VCaP (cell line): ENCODE data around the gene PGGT1B.
A peak's percentile ranks its signal among the peaks of the same experiment; 100 is the strongest.

ENCODE experiments used
- H3K27ac ChIP-seq: fragments of 450-650 bp; 2 replicates; pipeline ENCODE4 v1.5.1; 2017
- CTCF ChIP-seq: fragments of 450-650 bp; conservative IDR thresholded peaks from 2 replicates; pipeline ENCODE4 v1.5.1; 2017; ENCODE audit warnings: mild to moderate bottlenecking, moderate library complexity

Gene PGGT1B

GRCh38 chr5:115296124-115297022 is 33.7 kb upstream of the PGGT1B start, which contains the start of gene CCDC112:
CCDC112 (minus strand) TSS chr5:115296654; CDS start chr5:115296543, 111 bp downstream.
- peak within 1 kb of the TSS; percentile 83 for H3K27ac ChIP-seq
- no peak for TF ChIP-seq CTCF

GRCh38 chr5:115295777-115296123 is 33.1 kb upstream of the PGGT1B start:
- TF ChIP-seq CTCF, result no peak
- peak overlapping the region; percentile 83 for H3K27ac ChIP-seq

GRCh38 chr5:115291397-115291796 is 28.7 kb upstream of the PGGT1B start:
- H3K27ac ChIP-seq, result no peak overlapping the region
- no peak for TF ChIP-seq CTCF

GRCh38 chr5:115289104-115289503 is 26.4 kb upstream of the PGGT1B start:
- TF ChIP-seq CTCF, result no peak
- H3K27ac ChIP-seq, result no peak overlapping the region

GRCh38 chr5:115284021-115284420 is 21.3 kb upstream of the PGGT1B start:
- H3K27ac ChIP-seq, result no peak overlapping the region
- TF ChIP-seq CTCF, result no peak

GRCh38 chr5:115282131-115282530 is 19.5 kb upstream of the PGGT1B start:
- no peak overlapping the region for H3K27ac ChIP-seq
- no peak for TF ChIP-seq CTCF

- no peak for TF ChIP-seq CTCF
- H3K27ac ChIP-seq, result no peak overlapping the region
Measured at GRCh38 chr5:115274584-115274983, 11.9 kb upstream of the PGGT1B start.
